HepG2 (cell line): ENCODE measurements around the gene RNASE9. TPM values are rescaled to one million over a fixed set of nuclear protein-coding genes. Genes with fewer than 3 reads are reported as not detected.
A peak's percentile ranks its signal among the peaks of the same experiment; 100 is the strongest.

Experiments
- BORCS8-MEF2B ChIP-seq: sonication (generic); formaldehyde crosslinking; IDR thresholded peaks from 2 replicates; pipeline ENCODE4 v1.8.0; 2022; ENCODE audit warnings: mild to moderate bottlenecking, missing genetic modification reagents
- CBFB ChIP-seq: sonication (generic); formaldehyde crosslinking; IDR thresholded peaks from 2 replicates; pipeline ENCODE4 v1.4.0; 2020; ENCODE audit warnings: missing genetic modification reagents
- CBX2 ChIP-seq, 2 experiments: fragments of 200-600 bp in 1 of 2; sonication (generic); formaldehyde crosslinking in 1 of 2; IDR thresholded peaks; 2 replicates each; pipeline versions ENCODE4 v1.7.0 to v1.8.1; 2018 to 2022; ENCODE audit warnings: low read depth in 2 of 2, low read length in 1 of 2, mild to moderate bottlenecking in 1 of 2, missing genetic modification reagents in 1 of 2
- DZIP1 ChIP-seq: sonication (generic); formaldehyde crosslinking; IDR thresholded peaks from 2 replicates; pipeline ENCODE4 v1.5.0; 2020; ENCODE audit warnings: mild to moderate bottlenecking, missing genetic modification reagents
- ELF1 ChIP-seq: sonication (generic); formaldehyde crosslinking; IDR thresholded peaks from 2 replicates; pipeline ENCODE4 v1.4.0; 2020; ENCODE audit warnings: missing genetic modification reagents
- HNF1B ChIP-seq: sonication (generic); formaldehyde crosslinking; IDR thresholded peaks from 2 replicates; pipeline ENCODE4 v1.5.1; 2020; ENCODE audit warnings: mild to moderate bottlenecking, moderate library complexity, missing genetic modification reagents
- KDM4B ChIP-seq: sonication (generic); formaldehyde crosslinking; IDR thresholded peaks from 2 replicates; pipeline ENCODE4 v1.4.0; 2020; ENCODE audit warnings: missing genetic modification reagents
- LBX2 ChIP-seq: sonication (generic); formaldehyde crosslinking; IDR thresholded peaks from 2 replicates; pipeline ENCODE4 v1.5.0; 2020; ENCODE audit warnings: missing genetic modification reagents, mild to moderate bottlenecking, borderline replicate concordance
- MIER3 ChIP-seq: IDR thresholded peaks from 2 replicates; pipeline ENCODE4 v1.6.1; 2016; ENCODE audit warnings: missing compliant biosample characterization, borderline replicate concordance
- MIXL1 ChIP-seq: IDR thresholded peaks from 2 replicates; pipeline ENCODE4 v1.6.1; 2016
- MXD4 ChIP-seq: IDR thresholded peaks from 2 replicates; pipeline ENCODE4 v1.6.1; 2016; ENCODE audit warnings: mild to moderate bottlenecking, missing biosample characterization, missing genetic modification reagents
- NR2F6 ChIP-seq, 2 experiments: IDR thresholded peaks; 2 replicates each; pipeline ENCODE4 v1.6.1; 2016; ENCODE audit warnings: antibody characterized with exemption in 1 of 2, mild to moderate bottlenecking in 1 of 2
- POLR2AphosphoS5 ChIP-seq: IDR thresholded peaks from 2 replicates; pipeline ENCODE4 v1.6.1; 2012; ENCODE audit warnings: low read depth, low read length
- SOX13 ChIP-seq, 3 experiments: fragments of 450-650 bp in 1 of 3; sonication (generic) in 1 of 3; formaldehyde crosslinking in 1 of 3; IDR thresholded peaks in 2 of 3; conservative IDR thresholded peaks in 1 of 3; 2 replicates each; pipeline versions ENCODE4 v1.5.0 to v1.6.1; 2016 to 2020; ENCODE audit warnings: antibody characterized with exemption in 1 of 3, mild to moderate bottlenecking in 1 of 3, missing compliant biosample characterization in 1 of 3, missing genetic modification reagents in 1 of 3, moderate library complexity in 1 of 3
- SOX6 ChIP-seq, 2 experiments: fragments of 450-650 bp in 1 of 2; sonication (generic) in 1 of 2; formaldehyde crosslinking in 1 of 2; IDR thresholded peaks; 2 replicates each; pipeline versions ENCODE4 v1.4.0 to v1.6.1; 2017 to 2020; ENCODE audit warnings: antibody characterized with exemption in 1 of 2, mild to moderate bottlenecking in 1 of 2, missing genetic modification reagents in 1 of 2
- XRCC5 ChIP-seq: fragments of 200-400 bp; formaldehyde crosslinking; optimal IDR thresholded peaks from 2 replicates; pipeline ENCODE3; 2017; ENCODE audit warnings: mild to moderate bottlenecking, low read length
- ZNF34 ChIP-seq: sonication (generic); formaldehyde crosslinking; IDR thresholded peaks from 2 replicates; pipeline ENCODE4 v1.4.0; 2020; ENCODE audit warnings: mild to moderate bottlenecking, missing genetic modification reagents, borderline replicate concordance
- ZNF414 ChIP-seq: sonication (generic); formaldehyde crosslinking; IDR thresholded peaks from 2 replicates; pipeline ENCODE4 v1.5.0; 2020; ENCODE audit warnings: missing genetic modification reagents
- ZNF510 ChIP-seq: sonication (generic); formaldehyde crosslinking; IDR thresholded peaks from 2 replicates; pipeline ENCODE4 v1.4.0; 2020; ENCODE audit warnings: low read depth, mild to moderate bottlenecking, missing genetic modification reagents
- ZNF576 ChIP-seq: sonication (generic); formaldehyde crosslinking; IDR thresholded peaks from 2 replicates; pipeline ENCODE4 v1.4.0; 2020; ENCODE audit warnings: mild to moderate bottlenecking, missing genetic modification reagents
- ZNF761 ChIP-seq: sonication (generic); formaldehyde crosslinking; conservative IDR thresholded peaks from 2 replicates; pipeline ENCODE4 v1.4.0; 2020; ENCODE audit warnings: mild to moderate bottlenecking, missing genetic modification reagents
- ZSCAN20 ChIP-seq: sonication (generic); formaldehyde crosslinking; IDR thresholded peaks from 2 replicates; pipeline ENCODE4 v1.4.0; 2020; ENCODE audit warnings: missing genetic modification reagents, mild to moderate bottlenecking, borderline replicate concordance
- polyA plus RNA-seq, 8 experiments: library from polyadenylated mRNA; depleted of rRNA in 3 of 8; stranded (reverse) in 7 of 8; unstranded in 1 of 8; fragments of >200 nt; fragmentation: Illumina TruSeq in 4 of 8; extraction: Trizol in 4 of 8; gene quantifications; 2 replicates each; pipeline versions ENCODE4 v1.2.1 to v1.2.3, GENCODE V29; 2011 to 2016; ENCODE audit warnings: low read depth in 4 of 8, missing spikeins in 1 of 8, mixed read lengths in 1 of 8; ENCODE audit not compliant: insufficient read depth in 1 of 8
- total RNA-seq, 5 experiments: library from RNA; depleted of rRNA; stranded (reverse); fragments of >200 nt; fragmentation: Illumina TruSeq; extraction: Trizol; gene quantifications; 2 replicates each; pipeline ENCODE4 v1.2.3, GENCODE V29; 2016; ENCODE audit warnings: low read depth in 1 of 5

Gene RNASE9
- total and polyA plus RNA-seq, 2 of the 13 experiments (the other 11 are each of a cell fraction or from before 2014, with no cell fraction given): not detected

- 0 out of 2 replicates have a peak, but pooled peaks have one; percentile 37 for TF ChIP-seq DZIP1
- no peak for TF ChIP-seq SOX6 (IDR thresholded peaks at IDR 0.05)
- TF ChIP-seq SOX6 (CRISPR knock-in tag; IDR thresholded peaks at IDR 0.05): peak; percentile 50
- TF ChIP-seq POLR2AphosphoS5: no peak
- TF ChIP-seq ZNF761 (CRISPR knock-in tag): 0 out of 2 replicates have a peak, but pooled peaks have one; percentile 58
- TF ChIP-seq KDM4B: peak; percentile 20; the same call in 1 of the 2 replicates
- peak; percentile 57; the same call in 1 of the 2 replicates for TF ChIP-seq BORCS8-MEF2B (CRISPR knock-in tag)
- peak; percentile 95 for TF ChIP-seq MIER3
- no peak for TF ChIP-seq CBX2 (IDR thresholded peaks at IDR 0.05; ENCODE audit: low read depth, low read length)
- no peak for TF ChIP-seq CBX2 (CRISPR knock-in tag; IDR thresholded peaks at IDR 0.05; ENCODE audit: low read depth)
- TF ChIP-seq ZNF414 (CRISPR knock-in tag): peak; percentile 78
- no peak for TF ChIP-seq LBX2 (CRISPR knock-in tag)
- TF ChIP-seq ZNF510 (CRISPR knock-in tag): peak; percentile 36; the same call in 1 of the 2 replicates
- peak; percentile 53; the same call in 1 of the 2 replicates for TF ChIP-seq MXD4 (CRISPR knock-in tag)
- TF ChIP-seq NR2F6 (IDR thresholded peaks at IDR 0.05): peak; percentile 58
- no peak for TF ChIP-seq NR2F6 (CRISPR knock-in tag; IDR thresholded peaks at IDR 0.05)
- TF ChIP-seq ZNF576 (CRISPR knock-in tag): no peak
- TF ChIP-seq ZSCAN20 (CRISPR knock-in tag): no peak
- peak; percentile 61; the same call in 1 of the 2 replicates for TF ChIP-seq SOX13 (IDR thresholded peaks at IDR 0.05)
- TF ChIP-seq SOX13 (CRISPR knock-in tag; conservative IDR thresholded peaks at IDR 0.05 in 1 of 2, IDR thresholded peaks at IDR 0.05 in 1 of 2): peak in 1 of 2 experiments; percentile 54; a peak in 1 of 4 replicates
- peak; percentile 61; the same call in 1 of the 2 replicates for TF ChIP-seq MIXL1 (CRISPR knock-in tag)
- TF ChIP-seq CBFB (CRISPR knock-in tag): peak; percentile 58; the same call in 1 of the 2 replicates
- TF ChIP-seq HNF1B (CRISPR knock-in tag): 0 out of 2 replicates have a peak, but pooled peaks have one; percentile 23
- TF ChIP-seq XRCC5: peak; percentile 85
- TF ChIP-seq ELF1 (CRISPR knock-in tag): no peak
- TF ChIP-seq ZNF34: peak; percentile 69; the same call in 1 of the 2 replicates
Measured at GRCh38 chr14:20610002-20610765, 49.3 kb upstream of the RNASE9 start (continued).
